Motor neuron (in vitro differentiated cells): ENCODE data around the gene WIZ. TPM values are rescaled to one million over a fixed set of nuclear protein-coding genes. Genes with fewer than 3 reads are reported as not detected.

Source experiments
- ATAC-seq, 8 experiments: fragments of 200-7000 bp; cut with Tn5 transposase; replicated peaks in 6 of 8; 2 replicates each; pipeline ENCODE4 v1.8.0; 2021; ENCODE audit warnings: mild to moderate bottlenecking in 8 of 8, moderate library complexity in 8 of 8
- H3K27ac ChIP-seq, 2 donors: fragments of 250-450 bp; sonication (Bioruptor Pico); 2 replicates each; pipeline ENCODE4 v1.9.0; 2021; ENCODE audit warnings: antibody characterized with exemption in 2 of 2, mild to moderate bottlenecking in 2 of 2, moderate library complexity in 1 of 2
- H3K4me1 ChIP-seq, 2 donors: fragments of 250-450 bp; sonication (Bioruptor Pico); replicated peaks in 1 of 2; 2 replicates each; pipeline ENCODE4 v1.6.1; 2021; ENCODE audit warnings: antibody characterized with exemption in 2 of 2, mild to moderate bottlenecking in 2 of 2, moderate library complexity in 1 of 2
- H3K4me3 ChIP-seq, 5 donors: fragments of 250-450 bp; sonication (Bioruptor Pico); 2 replicates each; pipeline ENCODE4 v1.9.0; 2021; ENCODE audit warnings: antibody characterized with exemption in 5 of 5, mild to moderate bottlenecking in 5 of 5, moderate library complexity in 4 of 5
- WGBS, 10 experiments: fragments of 450-650 bp; shearing (Covaris generic); methylation state at CpG; one replicate each; pipeline ENCODE4 v1.0.0; 2022; 5-methylcytosine and 5-hydroxymethylcytosine counted together
- in situ Hi-C, 9 experiments: fragments of 400-800 bp; cut with MboI; loops; one replicate each; pipeline ENCODE4 v1.15.0; 2021; ENCODE audit warnings: low sequenced_read_pairs in 9 of 9, low pct_unique_long_range_greater_than_20kb in 2 of 9; ENCODE audit not compliant: unreplicated experiment in 9 of 9
- total RNA-seq, 8 experiments: library from RNA; unstranded; fragments of 300-600 nt; gene quantifications; 2 replicates each; pipeline versions ENCODE4 v1.2.3 to v1.2.4, GENCODE V29; 2022

WIZ gene
- total RNA-seq, 8 experiments from 2014 or later, result 10.6 to 34.4 (median 27.0) TPM

GRCh38 chr19:15437355-15438123 lies 12.2 kb downstream of the WIZ start:
- in situ Hi-C loops, result no loop called here
- no peaks in the 10 kb centered on the region for H3K4me1 ChIP-seq
- no peak overlapping the region for H3K4me3 ChIP-seq
- 17 to 100% (median 79%) methylated on average over 1 to 4 of the region's 10 CpGs; no CpG with 5 or more reads in 5 of the 10 experiments for WGBS, 10 experiments
- ATAC-seq, result peak in 2 of 8 experiments; percentile 4 to 5
- no peak overlapping the region for H3K27ac ChIP-seq

GRCh38 chr19:15436826-15437110 lies 13.0 kb downstream of the WIZ start:
- in situ Hi-C loops, result no loop called here
- Histone ChIP-seq H3K4me1 (no peaks in the 10 kb centered on the region), H3K27ac (no peak overlapping the region), H3K4me3 (no peak overlapping the region)
- no peak for ATAC-seq
- 80% methylated on average over 5 of the region's 15 CpGs; no CpG with 5 or more reads in 9 of the 10 experiments for WGBS, 10 experiments

GRCh38 chr19:15436012-15436825 lies 13.5 kb downstream of the WIZ start:
- 0 to 100% (median 62%) methylated on average over 1 to 7 of the region's 10 CpGs; no CpG with 5 or more reads in 4 of the 10 experiments for WGBS, 10 experiments
- peaks cover 3 to 5% of the 10 kb centered on the region in 2 donors for H3K4me1 ChIP-seq
- peak in 1 of 8 experiments; percentile 11 for ATAC-seq
- H3K27ac ChIP-seq, result no peak overlapping the region
- no peak overlapping the region for H3K4me3 ChIP-seq
- in situ Hi-C loops, result no loop called here

- H3K4me1 ChIP-seq, result peaks cover 9 to 10% of the 10 kb centered on the region in 2 donors
- WGBS, 10 experiments, result 0 to 88% (median 71%) methylated on average over 1 to 5 of the region's 8 CpGs; no CpG with 5 or more reads in 6 of the 10 experiments
- no peak overlapping the region for H3K27ac ChIP-seq
- in situ Hi-C loops, result no loop called here
- no peak for ATAC-seq
- H3K4me3 ChIP-seq, result peak overlapping the region; percentile 46 to 86 (median 60)
Observed at GRCh38 chr19:15433519-15434069, 16.2 kb downstream of the WIZ start.

GRCh38 chr19:15432629-15433518 lies 16.9 kb downstream of the WIZ start:
- Histone ChIP-seq H3K27ac (peak overlapping the region; percentile 67 to 78), H3K4me3 (peak overlapping the region; percentile 46 to 86 (median 60)), H3K4me1 (peaks cover 9 to 10% of the 10 kb centered on the region in 2 donors)
- in situ Hi-C loops, result no loop called here
- ATAC-seq, result peak; percentile 74 to 87 (median 86)
- WGBS, 10 experiments, result 0 to 13% (median 2%) methylated on average over 1 to 7 of the region's 75 CpGs; no CpG with 5 or more reads in 6 of the 10 experiments

GRCh38 chr19:15432018-15432494 lies 17.7 kb downstream of the WIZ start:
- in situ Hi-C loops, result no loop called here
- 0 to 2% (median 0%) methylated on average over 2 to 11 of the region's 44 CpGs; no CpG with 5 or more reads in 6 of the 10 experiments for WGBS, 10 experiments
- peak; percentile 1 to 25 (median 8) for ATAC-seq

GRCh38 chr19:15431396-15432017 lies 18.2 kb downstream of the WIZ start:
- in situ Hi-C loops, result no loop called here
- 0 to 30% (median 0%) methylated on average over 1 to 7 of the region's 7 CpGs; no CpG with 5 or more reads in 3 of the 10 experiments for WGBS, 10 experiments
- H3K27ac ChIP-seq, result peak overlapping the region; percentile 67 to 78

More at GRCh38 chr19:15432018-15432494, 17.7 kb downstream of the WIZ start:
- Histone ChIP-seq H3K27ac (peak overlapping the region; percentile 67 to 78), H3K4me3 (peak overlapping the region; percentile 46 to 86 (median 60)), H3K4me1 (peaks cover 9 to 10% of the 10 kb centered on the region in 2 donors)

GRCh38 chr19:15430526-15431120 lies 19.1 kb downstream of the WIZ start:
- Histone ChIP-seq H3K4me1 (peaks cover 9 to 10% of the 10 kb centered on the region in 2 donors), H3K27ac (no peak overlapping the region), H3K4me3 (peak overlapping the region in 1 of 5 donors; percentile 60)
- in situ Hi-C loops, result no loop called here
- 0 to 97% (median 89%) methylated on average over 1 to 6 of the region's 10 CpGs; no CpG with 5 or more reads in 2 of the 10 experiments for WGBS, 10 experiments
- ATAC-seq, result no peak

More at GRCh38 chr19:15431396-15432017, 18.2 kb downstream of the WIZ start:
- Histone ChIP-seq H3K4me3 (peak overlapping the region; percentile 46 to 86 (median 60)), H3K4me1 (peaks cover 9 to 10% of the 10 kb centered on the region in 2 donors)
- peak in 2 of 8 experiments; percentile 2 to 7 for ATAC-seq

- Histone ChIP-seq H3K27ac (no peak overlapping the region), H3K4me1 (peaks cover 9 to 10% of the 10 kb centered on the region in 2 donors), H3K4me3 (no peak overlapping the region)
- ATAC-seq, result no peak
- WGBS, 10 experiments, result 70 to 100% (median 80%) methylated on average over 2 to 12 of the region's 24 CpGs; no CpG with 5 or more reads in 5 of the 10 experiments
- in situ Hi-C loops, result no loop called here
Observed at GRCh38 chr19:15429825-15430467, 19.8 kb downstream of the WIZ start.

GRCh38 chr19:15428956-15429824 lies 20.6 kb downstream of the WIZ start:
- in situ Hi-C loops, result no loop called here
- WGBS, 10 experiments, result no CpG with 5 or more reads among the region's 22 CpGs
- no peak overlapping the region for H3K27ac ChIP-seq
- peaks cover 9 to 10% of the 10 kb centered on the region in 2 donors for H3K4me1 ChIP-seq
- ATAC-seq, result no peak
- H3K4me3 ChIP-seq, result no peak overlapping the region
